Measurements from ENCODE around the gene GYS1. TPM values are rescaled to one million over a fixed set of nuclear protein-coding genes. Genes with fewer than 3 reads are reported as not detected.
A peak's percentile ranks its signal among the peaks of the same experiment; 100 is the strongest.
"Not testable (repeated sequence)": the region's sequence is repeated elsewhere in the genome, so short reads cannot be mapped to it uniquely, and the experiment has no call there.

The GYS1 gene
- total RNA-seq, 4 donors from 2014 or later: 28.8 to 42.0 (median 31.0) TPM

DNA sequence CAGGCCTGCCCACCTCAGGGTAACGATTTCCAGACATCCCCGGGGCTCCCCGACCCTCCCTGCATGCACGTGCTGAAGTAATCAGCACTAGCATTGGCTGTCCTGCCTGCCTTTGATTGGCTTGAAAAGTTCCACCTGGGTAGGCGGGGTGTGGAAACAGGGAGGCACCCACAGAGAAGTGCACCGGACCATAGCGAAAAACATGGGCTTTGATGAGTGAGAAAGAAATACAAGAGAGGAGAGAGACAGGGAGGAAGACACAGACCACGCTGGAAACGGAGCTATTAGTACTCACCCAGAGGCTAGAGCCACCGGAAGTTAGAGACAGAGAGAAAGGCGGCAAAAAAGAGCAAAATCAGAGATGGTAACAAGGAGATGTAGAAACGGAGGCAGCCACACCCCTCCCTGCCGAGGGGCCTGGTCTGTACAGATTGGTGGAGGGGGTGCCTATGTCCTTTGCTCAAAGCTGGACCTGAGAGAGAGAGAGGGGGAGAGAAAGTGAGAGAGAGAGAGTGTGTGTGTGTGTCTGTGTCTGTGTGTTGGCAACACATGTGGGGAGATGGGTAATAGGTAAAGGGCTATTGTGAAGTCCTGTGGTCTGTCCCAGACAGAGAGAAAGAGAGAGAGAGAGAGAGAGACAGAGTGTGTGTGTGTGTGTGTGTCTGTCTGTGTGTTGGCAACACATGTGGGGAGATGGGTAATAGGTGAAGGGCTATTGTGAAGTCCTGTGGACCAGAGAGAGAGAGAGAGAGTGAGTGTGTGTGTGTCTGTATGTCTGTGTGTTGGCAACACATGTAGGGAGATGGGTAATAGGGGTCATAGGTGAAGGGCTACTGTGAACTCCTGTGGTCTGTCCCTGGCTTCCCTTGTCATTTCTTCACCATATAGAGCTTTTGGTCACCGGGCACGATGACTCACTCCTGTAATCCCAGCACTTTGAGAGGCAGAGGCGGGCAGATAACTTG lies 28.1 kb upstream of the GYS1 start:
- Histone ChIP-seq H3K27me3 (peaks cover 0 to 46% of the 10 kb centered on the region in 2 donors), H3K36me3 (peaks cover 0 to 5% (median 0%) of the 10 kb centered on the region in 3 donors), H3K4me1 (peaks cover 0 to 26% (median 19%) of the 10 kb centered on the region in 4 donors), H3K4me3 (no peak overlapping the region), H3K27ac (no peak overlapping the region), H3K9me3 (no peaks in the 10 kb centered on the region)
- TF ChIP-seq POLR2A (IDR thresholded peaks at IDR 0.05) (no peak), EP300 (IDR thresholded peaks at IDR 0.05) (no peak)
- TF ChIP-seq, protein P1, sequence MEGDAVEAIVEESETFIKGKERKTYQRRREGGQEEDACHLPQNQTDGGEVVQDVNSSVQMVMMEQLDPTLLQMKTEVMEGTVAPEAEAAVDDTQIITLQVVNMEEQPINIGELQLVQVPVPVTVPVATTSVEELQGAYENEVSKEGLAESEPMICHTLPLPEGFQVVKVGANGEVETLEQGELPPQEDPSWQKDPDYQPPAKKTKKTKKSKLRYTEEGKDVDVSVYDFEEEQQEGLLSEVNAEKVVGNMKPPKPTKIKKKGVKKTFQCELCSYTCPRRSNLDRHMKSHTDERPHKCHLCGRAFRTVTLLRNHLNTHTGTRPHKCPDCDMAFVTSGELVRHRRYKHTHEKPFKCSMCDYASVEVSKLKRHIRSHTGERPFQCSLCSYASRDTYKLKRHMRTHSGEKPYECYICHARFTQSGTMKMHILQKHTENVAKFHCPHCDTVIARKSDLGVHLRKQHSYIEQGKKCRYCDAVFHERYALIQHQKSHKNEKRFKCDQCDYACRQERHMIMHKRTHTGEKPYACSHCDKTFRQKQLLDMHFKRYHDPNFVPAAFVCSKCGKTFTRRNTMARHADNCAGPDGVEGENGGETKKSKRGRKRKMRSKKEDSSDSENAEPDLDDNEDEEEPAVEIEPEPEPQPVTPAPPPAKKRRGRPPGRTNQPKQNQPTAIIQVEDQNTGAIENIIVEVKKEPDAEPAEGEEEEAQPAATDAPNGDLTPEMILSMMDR (IDR thresholded peaks at IDR 0.05): no peak
- DNase-seq (ENCODE audit: low spot score in 2 of 2): no peak
- 41 to 43% methylated on average over 16 of the region's 16 CpGs for WGBS, 2 donors

DNA sequence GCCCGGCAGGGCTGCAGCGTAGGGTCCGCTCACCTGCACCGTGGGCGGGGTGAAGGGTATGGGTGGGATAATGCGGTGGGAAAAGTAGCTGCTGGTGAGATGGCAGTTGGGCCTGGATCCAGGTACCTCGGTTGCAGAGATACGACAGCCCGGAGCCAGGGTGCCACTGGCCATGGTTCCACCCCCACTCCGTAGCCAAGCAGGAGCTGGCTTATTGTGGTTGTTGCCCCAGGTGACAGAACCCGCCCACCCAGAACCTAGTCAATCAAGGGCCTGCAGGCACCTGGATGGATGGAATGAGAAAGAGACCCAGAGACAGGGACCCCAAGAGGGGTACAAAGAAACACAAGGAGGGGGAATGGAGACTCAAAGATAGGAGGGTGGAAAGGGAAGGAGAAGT lies 27.2 kb upstream of the GYS1 start:
- Histone ChIP-seq H3K4me3 (no peak overlapping the region), H3K27ac (no peak overlapping the region), H3K36me3 (peaks cover 0 to 14% (median 2%) of the 10 kb centered on the region in 3 donors), H3K4me1 (peaks cover 0 to 26% (median 19%) of the 10 kb centered on the region in 4 donors), H3K9me3 (no peaks in the 10 kb centered on the region), H3K27me3 (peaks cover 0 to 46% of the 10 kb centered on the region in 2 donors)
- DNase-seq (ENCODE audit: low spot score in 2 of 2): no peak
- TF ChIP-seq, protein P1 (IDR thresholded peaks at IDR 0.05): no peak
- no peak for TF ChIP-seq POLR2A (IDR thresholded peaks at IDR 0.05)
- TF ChIP-seq EP300 (IDR thresholded peaks at IDR 0.05): no peak
- WGBS, 2 donors: 76 to 78% methylated on average over 10 to 11 of the region's 11 CpGs

DNA sequence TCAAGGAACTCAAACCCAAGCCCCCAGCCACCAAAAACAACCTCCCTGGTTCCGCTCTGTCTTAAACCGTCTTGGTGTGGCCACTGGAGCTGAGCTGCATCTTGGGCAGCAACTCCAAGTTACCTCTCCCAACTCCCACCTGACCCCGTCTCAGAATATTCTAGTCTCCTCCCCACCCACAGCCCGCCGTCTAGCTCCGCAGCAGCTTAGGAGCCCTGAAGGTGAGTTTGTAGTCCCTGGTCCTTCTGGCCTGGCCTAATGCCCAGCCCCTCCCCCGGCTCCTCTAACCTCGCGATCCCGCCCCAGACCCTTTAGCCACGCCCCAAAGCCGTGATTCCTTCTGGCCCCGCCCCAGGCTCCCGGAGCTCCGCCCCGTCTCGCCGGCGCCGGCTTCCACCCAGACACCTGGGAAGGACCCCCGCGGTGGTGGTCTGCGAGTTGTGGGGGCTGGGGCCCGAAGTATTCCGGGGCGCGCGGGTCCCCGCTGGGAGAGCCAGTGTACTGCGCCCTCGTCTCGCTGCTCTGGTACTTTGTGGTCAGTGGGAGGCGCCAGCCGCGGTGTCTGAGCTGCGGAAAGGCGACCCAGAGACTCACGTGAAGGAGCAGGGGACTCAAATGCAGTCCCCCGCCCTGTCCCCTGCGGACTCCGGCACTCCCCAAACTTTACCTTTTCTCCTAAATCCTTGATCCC lies 26.3 kb upstream of the GYS1 start:
- Histone ChIP-seq H3K9me3 (no peaks in the 10 kb centered on the region), H3K27ac (no peak overlapping the region), H3K27me3 (peaks cover 0 to 46% of the 10 kb centered on the region in 2 donors), H3K36me3 (peaks cover 0 to 23% (median 4%) of the 10 kb centered on the region in 3 donors), H3K4me1 (peaks cover 0 to 26% (median 19%) of the 10 kb centered on the region in 4 donors), H3K4me3 (peak overlapping the region; percentile 2 to 56 (median 46))
- 13 to 27% methylated on average over 32 to 36 of the region's 41 CpGs for WGBS, 2 donors
- no peak for TF ChIP-seq POLR2A (IDR thresholded peaks at IDR 0.05)
- TF ChIP-seq EP300 (IDR thresholded peaks at IDR 0.05): no peak
- TF ChIP-seq, protein P1 (IDR thresholded peaks at IDR 0.05): no peak
- DNase-seq (ENCODE audit: low spot score in 2 of 2): peak in 1 of 2 donors; percentile 25

- H3K27me3 ChIP-seq: peaks cover 0 to 46% of the 10 kb centered on the region in 2 donors
- H3K36me3 ChIP-seq: peaks cover 0 to 30% (median 4%) of the 10 kb centered on the region in 3 donors
- H3K4me3 ChIP-seq: peak overlapping the region; percentile 6 to 56 (median 46)
- H3K27ac ChIP-seq; DNase-seq (ENCODE audit: low spot score in 2 of 2); H3K9me3 ChIP-seq: not testable (repeated sequence)
- 1 to 5% methylated on average over 24 to 38 of the region's 50 CpGs for WGBS, 2 donors
- peaks cover 0 to 26% (median 19%) of the 10 kb centered on the region in 4 donors for H3K4me1 ChIP-seq
These were observed 25.5 kb upstream of the GYS1 start for GRCh38 chr19:49018388-49019241.

Measured in tibial nerve (tissue), 4 donors.